Measurements from ENCODE around the gene MAFG. TPM values are rescaled to one million over a fixed set of nuclear protein-coding genes. Genes with fewer than 3 reads are reported as not detected.
"Not testable (repeated sequence)": the region's sequence is repeated elsewhere in the genome, so short reads cannot be mapped to it uniquely, and the experiment has no call there.

The MAFG gene
- total RNA-seq, 2 experiments from 2014 or later: 20.2 to 23.8 TPM

DNA sequence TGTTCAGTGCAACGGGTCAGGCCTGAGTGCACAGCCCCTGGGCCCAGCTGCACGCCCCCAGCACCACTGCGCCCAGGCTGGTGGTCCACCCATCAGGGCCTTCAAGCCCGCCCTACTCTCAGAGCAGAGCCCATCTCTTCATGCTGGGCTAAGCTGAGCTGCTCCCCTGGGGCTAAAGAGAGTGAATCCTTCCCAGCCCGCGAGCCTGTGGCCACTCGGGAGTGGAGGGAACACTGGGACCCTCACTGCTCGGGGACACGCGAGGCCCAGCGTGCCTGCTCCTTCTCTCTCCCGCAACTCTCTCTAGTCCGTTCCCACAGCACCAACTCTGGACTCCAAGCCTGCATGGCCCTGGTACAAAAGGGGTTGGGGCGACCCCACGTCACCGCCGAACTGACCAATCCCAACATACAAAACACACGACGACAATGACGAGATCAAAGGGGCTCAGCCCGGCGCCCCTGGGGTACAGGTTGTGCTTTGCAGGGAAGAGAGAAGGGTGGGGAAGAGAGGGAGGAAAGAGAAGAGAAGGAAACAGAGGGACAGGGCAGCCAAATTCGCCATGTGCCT, 5.5 kb downstream of the MAFG start:
- Mint-ChIP-seq H3K4me1 (peaks cover 32% of the 10 kb centered on the region), H3K9me3 (ENCODE audit: low read depth) (no peaks in the 10 kb centered on the region), H3K27me3 (no peaks in the 10 kb centered on the region), H3K27ac (no peak overlapping the region), H3K4me3 (no peak overlapping the region), H3K36me3 (peaks cover 4% of the 10 kb centered on the region)
- CTCF ChIA-PET: no interaction called here
- DNase-seq (no peak), ATAC-seq (no peak)

DNA sequence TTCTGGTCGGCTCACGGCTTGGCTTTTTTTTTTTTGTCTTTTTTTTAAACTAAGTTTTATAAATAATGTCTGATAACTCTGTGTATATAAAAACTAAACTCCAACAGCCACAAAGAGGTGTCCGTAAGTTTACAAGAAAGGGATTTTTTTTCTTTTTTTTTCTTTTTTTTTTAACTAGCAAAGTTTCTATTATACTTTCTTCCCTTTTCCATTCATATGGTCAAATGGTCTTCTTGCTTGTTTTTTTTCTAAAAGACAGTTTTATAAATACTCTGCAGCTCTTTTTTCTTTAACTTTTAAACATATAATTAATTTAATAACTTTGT, 6.0 kb downstream of the MAFG start:
- Mint-ChIP-seq H3K36me3 (peaks cover 6% of the 10 kb centered on the region), H3K4me1 (peaks cover 37% of the 10 kb centered on the region), H3K27me3 (no peaks in the 10 kb centered on the region), H3K9me3 (ENCODE audit: low read depth) (no peaks in the 10 kb centered on the region), H3K27ac (no peak overlapping the region), H3K4me3 (no peak overlapping the region)
- CTCF ChIA-PET: no interaction called here
- DNase-seq (no peak), ATAC-seq (no peak)

DNA sequence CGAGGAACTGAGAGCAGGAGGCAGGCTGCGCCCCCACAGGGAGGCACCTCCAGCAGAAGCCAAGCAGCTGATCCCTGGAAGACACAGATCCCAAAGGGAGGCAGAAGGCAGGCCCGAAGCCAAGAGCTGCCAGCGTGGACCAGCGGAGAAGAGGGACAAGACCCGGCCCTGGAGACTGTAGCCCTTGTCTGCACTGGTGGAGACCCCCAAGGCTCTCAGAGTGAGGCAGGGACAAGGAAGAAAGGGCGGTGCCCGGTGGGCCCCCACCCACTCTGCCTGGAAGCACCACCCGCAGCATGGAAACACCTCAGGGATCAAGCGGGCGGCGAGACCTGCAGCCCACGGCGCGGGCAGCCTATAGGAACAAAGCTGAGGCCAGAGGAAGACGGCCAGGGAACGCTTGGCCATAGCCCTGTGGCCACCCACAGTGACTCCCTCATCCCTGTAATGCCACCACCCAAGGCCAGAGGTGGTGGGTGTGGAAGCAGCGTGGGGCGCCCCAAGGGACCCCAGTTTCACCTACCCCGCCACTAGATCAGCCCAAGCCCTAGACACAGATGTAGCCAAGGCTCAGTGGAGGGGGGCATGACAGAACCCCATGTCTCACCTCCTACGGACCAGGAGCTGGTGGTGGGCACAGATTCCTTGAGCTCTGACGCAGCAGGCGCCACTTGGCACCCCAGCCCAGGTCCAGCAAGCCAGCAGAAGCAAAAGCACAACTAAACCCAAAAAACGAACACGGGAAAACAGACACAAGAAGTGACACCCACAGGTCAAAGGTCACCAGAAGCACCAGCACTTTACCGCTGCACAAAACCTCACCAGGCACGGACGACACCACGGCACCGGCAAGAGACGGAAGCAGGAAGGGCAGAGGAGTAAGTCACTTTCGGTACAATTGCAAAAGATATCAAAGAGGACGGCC, 6.7 kb downstream of the MAFG start:
- DNase-seq (no peak), ATAC-seq (no peak)
- no peak overlapping the region for H3K27ac Mint-ChIP-seq
- peaks cover 9% of the 10 kb centered on the region for H3K36me3 Mint-ChIP-seq
- H3K4me1 Mint-ChIP-seq: peaks cover 35% of the 10 kb centered on the region
- H3K4me3 Mint-ChIP-seq: no peak overlapping the region
- no peaks in the 10 kb centered on the region for H3K9me3 Mint-ChIP-seq (ENCODE audit: low read depth)
- CTCF ChIA-PET: no interaction called here
- no peaks in the 10 kb centered on the region for H3K27me3 Mint-ChIP-seq

DNA sequence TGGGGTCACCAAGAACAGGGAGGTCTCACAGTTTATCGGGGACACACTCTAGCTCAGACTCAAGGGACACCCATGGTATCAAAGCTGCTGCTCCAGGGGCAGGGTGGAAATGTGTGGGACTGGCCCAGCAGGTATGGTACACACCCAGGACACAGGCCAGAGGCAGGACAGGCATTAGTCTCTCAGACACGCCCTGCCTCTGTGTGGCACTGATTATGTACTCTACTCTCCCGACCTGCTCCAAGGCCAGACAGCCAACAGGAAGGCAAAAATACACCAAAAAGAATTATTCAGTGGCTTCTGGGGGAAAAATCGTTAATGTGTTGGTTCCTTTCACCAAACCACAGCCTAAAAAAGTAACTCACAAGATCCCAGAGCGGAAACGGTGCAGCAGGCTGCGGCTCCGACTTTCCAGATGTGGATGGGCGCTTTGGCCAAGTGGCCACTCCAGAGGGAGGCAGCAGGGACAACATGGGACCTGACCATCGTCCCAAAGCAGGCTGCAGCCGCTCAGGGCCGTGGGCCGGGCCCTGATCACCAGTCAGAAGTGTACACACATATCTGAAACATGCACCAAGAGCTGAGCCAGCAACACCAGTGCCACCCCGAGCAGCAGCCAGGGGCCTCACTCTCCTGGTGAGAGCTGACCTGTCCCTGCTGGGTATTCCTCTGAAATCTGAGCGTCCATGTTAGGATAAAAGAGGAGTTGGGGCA, 8.5 kb downstream of the MAFG start:
- peak overlapping the region; percentile 34 for H3K27ac Mint-ChIP-seq
- peaks cover 22% of the 10 kb centered on the region for H3K36me3 Mint-ChIP-seq
- no peak overlapping the region for H3K4me3 Mint-ChIP-seq
- peaks cover 26% of the 10 kb centered on the region for H3K4me1 Mint-ChIP-seq
- H3K27me3 Mint-ChIP-seq: no peaks in the 10 kb centered on the region
- CTCF ChIA-PET: no interaction called here
- H3K9me3 Mint-ChIP-seq (ENCODE audit: low read depth): no peaks in the 10 kb centered on the region
- DNase-seq (no peak), ATAC-seq (no peak)

DNA sequence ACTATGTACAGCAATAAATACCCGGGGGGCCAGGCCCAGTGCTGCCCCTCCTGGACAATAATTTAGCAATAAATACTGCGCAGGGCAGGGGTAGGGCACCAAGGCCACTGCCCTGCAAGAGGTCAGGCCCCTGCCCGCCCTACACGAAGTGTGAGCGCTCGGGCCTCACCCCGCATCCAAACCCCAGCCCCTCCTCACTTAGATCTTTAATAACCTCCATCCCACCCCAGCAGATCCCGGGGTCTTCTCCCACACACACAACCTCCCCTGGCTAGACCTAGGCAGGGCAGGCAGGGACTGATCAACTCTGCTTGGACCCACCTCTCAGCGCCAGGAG, 9.2 kb downstream of the MAFG start:
- CTCF ChIA-PET; DNase-seq; H3K27me3 Mint-ChIP-seq; H3K9me3 Mint-ChIP-seq (ENCODE audit: low read depth): not testable (repeated sequence)
- Mint-ChIP-seq H3K36me3 (peaks cover 24% of the 10 kb centered on the region), H3K27ac (peak overlapping the region; percentile 82), H3K4me1 (peaks cover 26% of the 10 kb centered on the region), H3K4me3 (peak overlapping the region; percentile 78)
- ATAC-seq: peak; percentile 41

DNA sequence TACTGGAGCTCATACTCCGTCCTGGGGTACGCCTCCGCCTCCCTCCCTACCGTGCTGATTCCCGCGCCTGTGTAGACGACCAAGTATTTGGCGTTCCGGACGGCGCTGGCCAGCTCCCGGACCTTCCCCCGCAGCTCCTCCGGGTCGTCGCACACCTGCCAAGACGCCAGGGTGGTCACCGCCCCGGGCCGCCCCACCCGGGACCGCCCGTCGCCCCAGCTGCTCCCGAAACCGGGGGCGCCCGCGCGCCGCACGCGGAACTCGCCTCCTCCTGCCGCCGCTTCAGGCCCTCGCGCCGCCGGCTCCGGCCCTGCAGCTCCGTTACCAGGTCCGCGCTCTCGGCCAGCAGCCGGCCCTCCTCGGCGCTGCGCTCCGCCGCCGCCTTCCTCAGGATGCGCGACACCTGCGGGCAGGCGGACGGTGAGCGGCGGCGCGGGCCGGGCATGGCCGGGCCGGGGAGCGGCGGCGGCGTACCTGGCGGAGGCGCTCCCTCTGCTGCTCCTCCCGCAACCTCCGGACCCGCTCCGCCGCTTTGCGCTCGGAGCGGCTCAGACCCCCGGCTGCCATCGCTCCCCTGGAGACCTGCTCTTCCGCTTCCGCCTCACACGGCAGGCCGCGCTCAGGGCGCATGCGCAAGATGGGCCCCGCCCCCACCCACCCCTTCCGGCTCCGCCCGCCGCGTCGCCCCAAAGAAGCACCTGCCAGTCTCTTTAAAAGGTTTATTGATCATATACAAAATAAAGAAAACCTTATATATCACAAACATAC, 9.8 kb downstream of the MAFG start, which contains the start of gene SIRT7:
TSS of gene SIRT7 (minus strand) at position 612 of the 768 bp plus-strand sequence. CDS start at position 567, 45 bp downstream.
- Mint-ChIP-seq H3K9me3 (ENCODE audit: low read depth) (no peaks in the 10 kb centered on the region), H3K4me1 (peaks cover 28% of the 10 kb centered on the region), H3K4me3 (peak within 1 kb of the TSS; percentile 78), H3K27ac (peak within 1 kb of the TSS; percentile 82), H3K36me3 (peaks cover 29% of the 10 kb centered on the region), H3K27me3 (no peaks in the 10 kb centered on the region)
- CTCF ChIA-PET: interaction anchor here (0.9 to 4.2 kb wide), 6 partner anchors 9 to 120 kb away, joined by 3 to 26 read pairs (median 5); partner anchors contain the start of genes DCXR and MAFG
- DNase-seq (peak; percentile 86), ATAC-seq (peak; percentile 89)

DNA sequence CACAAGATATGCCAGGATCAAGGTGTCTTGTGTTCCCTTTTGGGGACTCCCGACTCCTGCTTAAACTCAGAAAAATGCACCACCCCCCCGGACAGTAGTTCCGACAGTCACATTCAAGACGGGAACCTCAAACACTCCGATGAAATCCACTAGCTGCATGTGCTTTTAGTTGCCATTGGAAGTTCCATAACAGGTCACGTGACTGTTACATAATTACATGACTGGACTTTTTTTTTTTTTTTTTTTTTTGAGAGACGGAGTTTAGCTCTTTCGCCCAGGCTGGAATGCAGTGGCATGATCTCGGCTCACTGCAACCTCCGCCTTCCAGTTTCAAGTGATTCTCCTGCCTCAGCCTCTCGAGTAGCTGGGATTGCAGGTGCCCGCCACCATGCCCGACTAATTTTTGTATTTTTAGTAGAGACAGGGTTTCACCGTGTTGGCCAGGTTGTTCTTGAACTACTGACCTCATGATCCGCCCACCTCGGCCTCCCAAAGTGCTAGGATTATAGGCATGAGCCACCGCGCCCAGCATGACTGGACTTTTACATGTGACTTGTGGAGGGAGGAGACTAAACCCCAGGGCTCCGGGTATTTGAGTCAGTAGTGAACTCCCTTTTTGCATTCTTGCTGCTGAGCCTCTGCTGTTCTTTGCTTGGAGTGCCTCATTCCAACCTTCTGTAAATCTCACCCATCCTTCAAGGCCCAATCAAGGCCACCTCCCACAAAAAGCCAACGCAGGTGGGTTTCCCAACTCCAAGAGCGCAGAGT, 11.1 kb downstream of the MAFG start:
- Mint-ChIP-seq H3K4me3 (peak overlapping the region; percentile 78), H3K27me3 (no peaks in the 10 kb centered on the region), H3K36me3 (peaks cover 32% of the 10 kb centered on the region), H3K27ac (peak overlapping the region; percentile 37), H3K4me1 (peaks cover 30% of the 10 kb centered on the region), H3K9me3 (ENCODE audit: low read depth) (no peaks in the 10 kb centered on the region)
- ATAC-seq: no peak
- CTCF ChIA-PET: interaction anchor here (1.0 to 4.2 kb wide), 4 partner anchors 11 to 47 kb away, joined by 3 to 26 read pairs (median 6); partner anchors contain the start of gene MAFG
- no peak for DNase-seq

DNA sequence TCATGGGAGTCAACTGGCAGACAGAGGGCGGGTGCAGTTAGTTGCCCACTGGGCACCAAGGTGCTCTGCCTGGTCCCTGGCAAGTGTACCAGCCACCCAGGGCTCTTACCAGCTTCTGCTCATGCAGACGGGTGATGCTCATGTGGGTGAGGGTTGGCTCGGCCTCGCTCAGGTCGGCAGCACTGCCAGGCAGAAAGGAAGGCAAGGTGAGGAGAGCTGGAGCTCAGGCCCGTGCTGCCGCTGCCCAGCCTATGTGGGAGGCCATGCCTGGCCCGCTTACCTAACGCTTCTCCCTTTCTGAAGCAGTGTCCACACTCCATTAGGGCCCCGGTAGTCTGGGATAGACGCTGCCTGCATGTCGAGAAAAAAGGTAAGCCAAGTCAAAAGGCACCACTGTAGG, 12.2 kb downstream of the MAFG start:
- no peaks in the 10 kb centered on the region for H3K9me3 Mint-ChIP-seq (ENCODE audit: low read depth)
- DNase-seq: no peak
- H3K4me1 Mint-ChIP-seq: peaks cover 33% of the 10 kb centered on the region
- no peak for ATAC-seq
- peak overlapping the region; percentile 17 for H3K4me3 Mint-ChIP-seq
- H3K27ac Mint-ChIP-seq: no peak overlapping the region
- H3K27me3 Mint-ChIP-seq: no peaks in the 10 kb centered on the region
- CTCF ChIA-PET: interaction anchor here (4.2 kb wide), 1 partner anchor 12 kb away, joined by 26 read pairs; the partner anchor contains the start of gene MAFG
- H3K36me3 Mint-ChIP-seq: peaks cover 34% of the 10 kb centered on the region

DNA sequence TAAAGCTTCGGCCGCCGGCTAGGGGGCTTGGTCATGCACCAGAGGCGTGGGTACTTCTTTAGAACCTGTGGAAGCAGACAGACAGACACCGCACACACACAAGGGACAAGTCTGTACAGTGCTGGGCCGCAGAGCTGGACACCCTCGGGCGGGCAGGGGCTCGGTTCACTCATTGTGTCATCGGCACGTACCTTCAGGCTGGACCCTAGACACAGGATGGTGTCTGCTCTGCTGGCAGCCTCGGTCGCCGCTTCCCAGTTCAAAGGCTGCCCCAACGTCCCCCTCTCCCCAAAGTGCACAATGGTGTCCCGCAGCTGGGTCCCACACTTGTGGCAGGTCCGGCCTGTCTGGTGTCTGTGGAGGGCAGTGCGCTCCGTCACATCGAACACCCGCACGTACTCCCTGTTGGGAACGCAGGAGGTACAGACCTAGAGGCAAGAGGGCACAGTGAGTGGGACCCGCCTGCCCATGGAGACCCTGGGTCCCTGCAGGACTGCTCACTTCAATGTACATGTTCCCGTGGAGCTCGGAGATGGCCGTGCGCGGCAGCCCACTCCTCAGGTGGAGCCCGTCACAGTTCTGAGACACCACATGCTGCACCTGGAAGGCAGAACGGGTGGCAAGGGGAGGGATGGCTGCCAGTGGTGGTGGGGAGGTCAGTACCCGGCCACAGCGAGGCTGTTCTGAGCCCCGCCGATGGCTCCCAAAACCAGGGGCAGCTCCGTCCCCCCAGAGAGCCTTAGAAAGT, 13.3 kb downstream of the MAFG start:
- H3K4me3 Mint-ChIP-seq: no peak overlapping the region
- H3K9me3 Mint-ChIP-seq (ENCODE audit: low read depth): no peaks in the 10 kb centered on the region
- H3K4me1 Mint-ChIP-seq: peaks cover 37% of the 10 kb centered on the region
- H3K27ac Mint-ChIP-seq: no peak overlapping the region
- DNase-seq: no peak
- H3K27me3 Mint-ChIP-seq: no peaks in the 10 kb centered on the region
- H3K36me3 Mint-ChIP-seq: peaks cover 34% of the 10 kb centered on the region
- CTCF ChIA-PET: interaction anchor here (0.6 to 4.2 kb wide), 3 partner anchors 13 to 292 kb away, joined by 3 to 26 read pairs (median 3); partner anchors contain the start of genes MAFG and PYCR1
- ATAC-seq: no peak

DNA sequence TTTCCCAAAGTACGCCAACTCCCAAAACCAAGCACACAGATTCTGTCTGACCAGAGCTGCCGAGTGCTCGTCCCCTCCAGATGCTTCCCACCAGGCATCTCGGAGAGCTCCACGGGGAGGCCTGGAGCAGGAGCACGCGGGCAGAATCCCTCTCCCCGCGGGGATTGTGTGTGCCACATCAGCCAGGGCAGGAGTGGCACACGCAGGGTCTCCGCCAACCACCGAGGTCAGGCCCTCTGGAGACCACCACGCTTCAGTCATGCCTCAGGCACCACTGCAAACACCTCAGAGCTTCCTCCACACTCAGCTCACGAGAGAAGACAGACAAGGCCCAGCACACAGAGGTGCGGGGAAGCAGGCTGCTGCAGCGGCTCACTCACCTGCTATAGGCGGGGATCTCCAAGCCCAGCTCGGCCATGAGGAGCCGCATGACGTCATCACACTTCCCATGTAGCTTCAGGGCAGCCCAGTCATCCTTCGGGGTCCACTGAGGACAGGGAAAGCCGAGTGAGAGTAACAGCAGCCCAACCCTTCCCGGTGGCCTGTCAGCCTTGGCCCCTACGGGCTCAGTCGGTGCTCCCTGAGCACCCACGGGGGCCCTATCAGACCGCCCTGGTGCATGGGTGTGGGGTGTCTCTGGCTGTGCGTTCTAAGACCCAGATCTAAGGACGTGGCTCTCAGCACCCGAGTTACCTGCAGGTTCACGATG, 14.0 kb downstream of the MAFG start:
- no peak overlapping the region for H3K27ac Mint-ChIP-seq
- DNase-seq (no peak), ATAC-seq (no peak)
- peaks cover 33% of the 10 kb centered on the region for H3K4me1 Mint-ChIP-seq
- no peaks in the 10 kb centered on the region for H3K9me3 Mint-ChIP-seq (ENCODE audit: low read depth)
- no peak overlapping the region for H3K4me3 Mint-ChIP-seq
- no peaks in the 10 kb centered on the region for H3K27me3 Mint-ChIP-seq
- CTCF ChIA-PET: interaction anchor here (0.6 to 4.2 kb wide), 5 partner anchors 13 to 293 kb away, joined by 3 to 26 read pairs (median 3); partner anchors contain the start of genes MAFG and PYCR1
- H3K36me3 Mint-ChIP-seq: peaks cover 34% of the 10 kb centered on the region
